HEK293T (cell line): ENCODE data around the gene ADAMTS7.

ENCODE experiments used
- BHLHE40 ChIP-seq: fragments of 450-650 bp; IDR thresholded peaks from 2 replicates; pipeline ENCODE4 v1.6.1; 2016; ENCODE audit warnings: mild to moderate bottlenecking, moderate library complexity, borderline replicate concordance
- FOXA1 ChIP-seq: fragments of 450-650 bp; IDR thresholded peaks from 2 replicates; pipeline ENCODE4 v1.6.1; 2016; ENCODE audit warnings: mild to moderate bottlenecking
- LEF1 ChIP-seq: fragments of 450-650 bp; IDR thresholded peaks from 2 replicates; pipeline ENCODE4 v1.6.1; 2017; ENCODE audit warnings: mild to moderate bottlenecking, borderline replicate concordance
- NFRKB ChIP-seq: fragments of 450-650 bp; IDR thresholded peaks from 2 replicates; pipeline ENCODE4 v1.6.1; 2016; ENCODE audit warnings: mild to moderate bottlenecking, moderate library complexity
- SUZ12 ChIP-seq: fragments of 450-650 bp; IDR thresholded peaks from 2 replicates; pipeline ENCODE4 v1.6.1; 2016; ENCODE audit warnings: mild to moderate bottlenecking

- TF ChIP-seq BHLHE40 (no peak), SUZ12 (no peak), FOXA1 (no peak), LEF1 (no peak), NFRKB (no peak)
Measured at GRCh38 chr15:78789615-78790014, 21.6 kb downstream of the ADAMTS7 start.
